ENCODE results near the gene DCLK1. TPM values are rescaled to one million over a fixed set of nuclear protein-coding genes. Genes with fewer than 3 reads are reported as not detected.
"Not testable (repeated sequence)": the region's sequence is repeated elsewhere in the genome, so short reads cannot be mapped to it uniquely, and the experiment has no call there.

DCLK1 gene
- total RNA-seq, 2 experiments from 2014 or later: not detected

- Mint-ChIP-seq H3K9me3 (peaks cover 3% of the 10 kb centered on the region), H3K4me1 (ENCODE audit: low read depth) (no peaks in the 10 kb centered on the region), H3K4me3 (no peak overlapping the region), H3K36me3 (ENCODE audit: low read depth) (no peaks in the 10 kb centered on the region), H3K27ac (no peak overlapping the region), H3K27me3 (no peaks in the 10 kb centered on the region)
- POLR2A ChIA-PET: no interaction called here
- CTCF ChIA-PET: no interaction called here
- intact Hi-C loops (cut with micrococcal nuclease): no loop called here
- ATAC-seq: no peak
- no peak for TF ChIP-seq CTCF (IDR thresholded peaks at IDR 0.05)
- no peak for DNase-seq
Observed at GRCh38 chr13:36108954-36109353, 22.2 kb downstream of the DCLK1 start.

GRCh38 chr13:36108342-36108741, 22.8 kb downstream of the DCLK1 start:
- no peak overlapping the region for H3K27ac Mint-ChIP-seq
- no peaks in the 10 kb centered on the region for H3K36me3 Mint-ChIP-seq (ENCODE audit: low read depth)
- H3K4me1 Mint-ChIP-seq (ENCODE audit: low read depth): no peaks in the 10 kb centered on the region
- H3K27me3 Mint-ChIP-seq: no peaks in the 10 kb centered on the region
- H3K9me3 Mint-ChIP-seq: peaks cover 3% of the 10 kb centered on the region
- intact Hi-C loops (cut with micrococcal nuclease): no loop called here
- ChIA-PET CTCF (no interaction called here), POLR2A (no interaction called here)
- no peak for ATAC-seq
- no peak for DNase-seq
- no peak overlapping the region for H3K4me3 Mint-ChIP-seq
- TF ChIP-seq CTCF (IDR thresholded peaks at IDR 0.05): no peak

GRCh38 chr13:36107521-36107920, 23.7 kb downstream of the DCLK1 start:
- TF ChIP-seq CTCF (IDR thresholded peaks at IDR 0.05): no peak
- POLR2A ChIA-PET: interaction anchor here (0.6 kb wide), 1 partner anchor 103 kb away, joined by 4 read pairs; no protein-coding TSS in a partner anchor
- no peaks in the 10 kb centered on the region for H3K27me3 Mint-ChIP-seq
- ATAC-seq (no peak), DNase-seq (no peak)
- CTCF ChIA-PET: no interaction called here
- H3K4me3 Mint-ChIP-seq: no peak overlapping the region
- H3K4me1 Mint-ChIP-seq (ENCODE audit: low read depth): no peaks in the 10 kb centered on the region
- H3K27ac Mint-ChIP-seq: no peak overlapping the region
- intact Hi-C loops (cut with micrococcal nuclease): no loop called here
- H3K36me3 Mint-ChIP-seq (ENCODE audit: low read depth): no peaks in the 10 kb centered on the region
- H3K9me3 Mint-ChIP-seq: peaks cover 3% of the 10 kb centered on the region

GRCh38 chr13:36105726-36106125, 25.5 kb downstream of the DCLK1 start:
- no peak for TF ChIP-seq CTCF (IDR thresholded peaks at IDR 0.05)
- Mint-ChIP-seq H3K36me3 (ENCODE audit: low read depth) (no peaks in the 10 kb centered on the region), H3K4me1 (ENCODE audit: low read depth) (no peaks in the 10 kb centered on the region), H3K27me3 (no peaks in the 10 kb centered on the region), H3K9me3 (peaks cover 3% of the 10 kb centered on the region), H3K27ac (no peak overlapping the region), H3K4me3 (no peak overlapping the region)
- ATAC-seq: no peak
- DNase-seq: no peak
- POLR2A ChIA-PET: no interaction called here
- CTCF ChIA-PET: no interaction called here
- intact Hi-C loops (cut with micrococcal nuclease): no loop called here

DNA sequence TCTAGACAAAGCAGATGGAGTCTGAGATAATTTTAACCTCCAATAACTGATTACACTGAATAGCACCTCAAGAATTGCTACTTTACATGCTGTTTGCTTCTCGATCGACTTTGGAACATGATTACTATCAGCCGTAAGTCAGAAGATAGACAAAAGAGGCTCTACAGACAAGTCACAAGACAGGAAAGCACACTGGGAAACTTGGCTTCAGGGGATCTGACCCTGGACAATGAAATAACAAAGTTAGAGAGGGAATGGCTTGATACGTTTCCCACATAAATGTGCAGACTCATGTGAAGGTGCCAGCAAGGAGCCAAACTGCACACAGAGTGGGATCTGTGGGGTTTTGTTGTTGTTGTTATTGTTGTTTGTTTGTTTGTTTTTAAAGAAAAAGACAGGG, 28.5 kb downstream of the DCLK1 start:
- Mint-ChIP-seq H3K4me3 (no peak overlapping the region), H3K27me3 (no peaks in the 10 kb centered on the region), H3K4me1 (ENCODE audit: low read depth) (no peaks in the 10 kb centered on the region), H3K36me3 (ENCODE audit: low read depth) (no peaks in the 10 kb centered on the region), H3K27ac (no peak overlapping the region), H3K9me3 (peaks cover 2% of the 10 kb centered on the region)
- intact Hi-C loops (cut with micrococcal nuclease): no loop called here
- ChIA-PET POLR2A (no interaction called here), CTCF (no interaction called here)
- DNase-seq (no peak), ATAC-seq (no peak)
- no peak for TF ChIP-seq CTCF (IDR thresholded peaks at IDR 0.05)

DNA sequence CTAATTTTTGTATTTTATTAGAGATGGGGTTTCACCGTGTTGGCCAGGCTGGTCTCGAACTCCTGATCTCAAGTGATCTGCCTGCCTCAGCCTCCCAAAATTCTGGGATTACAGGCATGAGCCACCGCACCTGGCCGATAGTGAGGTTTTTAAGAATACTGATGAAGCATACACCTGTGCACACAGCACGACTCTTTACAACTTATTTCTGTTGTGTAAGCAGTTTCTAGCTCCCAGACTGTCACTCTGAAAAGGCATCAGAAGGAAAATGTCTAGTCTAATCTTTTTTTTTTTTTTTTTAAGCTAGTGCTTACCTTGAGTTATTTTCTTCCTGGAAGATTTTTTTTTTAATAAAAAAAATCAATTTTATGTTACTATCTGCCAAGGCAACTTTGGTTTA, 29.3 kb downstream of the DCLK1 start:
- POLR2A ChIA-PET; H3K27me3 Mint-ChIP-seq; DNase-seq; H3K36me3 Mint-ChIP-seq (ENCODE audit: low read depth); H3K4me1 Mint-ChIP-seq (ENCODE audit: low read depth); H3K4me3 Mint-ChIP-seq; H3K9me3 Mint-ChIP-seq; intact Hi-C loops (cut with micrococcal nuclease); ATAC-seq; H3K27ac Mint-ChIP-seq; CTCF ChIA-PET: not testable (repeated sequence)

All from activated CD8-positive, alpha-beta T cell treated with anti-CD3 and anti-CD28 coated beads for 36 hours (primary cell).